Psoas muscle (tissue), 8 donors: ENCODE results near the gene PPCDC. TPM values are rescaled to one million over a fixed set of nuclear protein-coding genes. Genes with fewer than 3 reads are reported as not detected.

ENCODE experiments used
- ATAC-seq, 4 donors: fragments of 200-7000 bp; cut with Tn5 transposase; one replicate each; pipeline ENCODE4 v1.9.1; 2020; ENCODE audit warnings: moderate library complexity in 3 of 4, mild to moderate bottlenecking in 2 of 4
- DNase-seq, 2 donors: peaks; one replicate each; pipeline ENCODE4 v3.0.0-alpha.2; 2020
- H3K27ac ChIP-seq: fragments of 200-600 bp; one replicate; pipeline ENCODE4 v1.8.0; 2022
- H3K27me3 ChIP-seq, 3 donors: fragments of 200-600 bp in 1 of 3; one replicate each; pipeline versions ENCODE4 v1.6.1 to v1.8.0; 2013 to 2022; ENCODE audit warnings: low read length in 2 of 3, mild to moderate bottlenecking in 2 of 3, moderate library complexity in 1 of 3; ENCODE audit not compliant: insufficient read depth in 3 of 3
- H3K36me3 ChIP-seq, 2 donors: fragments of 200-600 bp in 1 of 2; one replicate each; pipeline versions ENCODE4 v1.6.1 to v1.8.0; 2013 to 2022; ENCODE audit warnings: low read depth in 1 of 2, mild to moderate bottlenecking in 1 of 2, moderate library complexity in 1 of 2; ENCODE audit not compliant: insufficient read depth in 1 of 2
- H3K4me1 ChIP-seq: fragments of 200-600 bp; one replicate; pipeline ENCODE4 v1.8.0; 2022
- H3K4me3 ChIP-seq: fragments of 200-600 bp; one replicate; pipeline ENCODE4 v1.8.0; 2022; ENCODE audit warnings: mild to moderate bottlenecking
- H3K9me3 ChIP-seq: fragments of 200-600 bp; one replicate; pipeline ENCODE4 v1.8.0; 2022
- CTCF ChIP-seq: fragments of 200-600 bp; IDR thresholded peaks from one replicate; pipeline ENCODE4 v1.8.0; 2022; ENCODE audit warnings: antibody characterized with exemption
- WGBS, 3 donors: extraction: QIAGEN DNeasy Blood & Tissue Kit; methylation state at CpG; one replicate each; pipeline versions ENCODE4 v1.1.6 to v1.1.7; 2013; 5-methylcytosine and 5-hydroxymethylcytosine counted together
- intact Hi-C, 2 donors: fragments of 100-400 bp; cut with DNase I; formaldehyde crosslinking; loops; one replicate each; pipeline versions ENCODE4 v1.11.0 to v1.14.2; 2022
- polyA plus RNA-seq, 3 donors: library from polyadenylated mRNA; stranded (reverse); fragments of 200-250 nt; gene quantifications; one replicate each; pipeline ENCODE4 v1.2.3, GENCODE V29; 2013
- total RNA-seq, 4 donors: library from RNA; stranded (reverse); fragmentation: NEBNext Ultra II Directional in 2 of 4; extraction: Animal tissue kit (Norgen Biotek cat#: 25700) in 2 of 4; gene quantifications; one replicate each; pipeline versions ENCODE4 v1.2.1 to v1.2.4, GENCODE V29; 2021 to 2023
- donor health status: healthy with polysubstance abuse.
- donor health status: DM: no; HTN: no; CAD: no; lungs with moderate emphysema.
- donor health status: Bipolar disorder and iron deficiency.
- donor health status: healthy.
- donor health status: DM: yes; HTN: yes; CAD: no.
- donor health status: DM: no; HTN: no; CAD: no.
- donor health status: DM: no; HTN: no; CAD: no.
- donor health status: DM: yes; HTN: yes; CAD: no.

The PPCDC gene
- total and polyA plus RNA-seq, 7 donors = 2.4 to 26.1 (median 11.7) TPM

- no peak for TF ChIP-seq CTCF
- intact Hi-C loops = loop anchor here (1.0 to 10.0 kb wide), 3 partner anchors 175 to 276 kb away; no protein-coding TSS in a partner anchor
- ATAC-seq = peak in 3 of 4 donors; percentile 3 to 15 (median 5)
- Histone ChIP-seq H3K27me3 (no peaks in the 10 kb centered on the region), H3K4me3 (peak overlapping the region; percentile 48), H3K36me3 (peaks cover 0 to 12% of the 10 kb centered on the region in 2 donors), H3K4me1 (peaks cover 25% of the 10 kb centered on the region), H3K27ac (no peak overlapping the region), H3K9me3 (no peaks in the 10 kb centered on the region)
- WGBS, 3 donors = 76 to 81% (median 79%) methylated on average over 4 of the region's 4 CpGs
- DNase-seq = no peak
Measured at GRCh38 chr15:75028991-75029377, 5.6 kb downstream of the PPCDC start.

GRCh38 chr15:75029378-75030022 lies 6.1 kb downstream of the PPCDC start:
- ATAC-seq (peak; percentile 88 to 96 (median 92)), DNase-seq (peak; percentile 92 to 95)
- 11 to 15% (median 14%) methylated on average over 11 to 12 of the region's 12 CpGs for WGBS, 3 donors
- H3K4me3 ChIP-seq = peak overlapping the region; percentile 48
- peak overlapping the region; percentile 25 for H3K27ac ChIP-seq
- intact Hi-C loops = loop anchor here (1.0 to 10.0 kb wide), 3 partner anchors 175 to 275 kb away; no protein-coding TSS in a partner anchor
- peaks cover 20% of the 10 kb centered on the region for H3K4me1 ChIP-seq
- H3K27me3 ChIP-seq = no peaks in the 10 kb centered on the region
- TF ChIP-seq CTCF = peak; percentile 93
- peaks cover 0 to 12% of the 10 kb centered on the region in 2 donors for H3K36me3 ChIP-seq
- H3K9me3 ChIP-seq = no peaks in the 10 kb centered on the region

- Histone ChIP-seq H3K9me3 (no peaks in the 10 kb centered on the region), H3K4me3 (peak overlapping the region; percentile 48), H3K4me1 (peaks cover 15% of the 10 kb centered on the region), H3K36me3 (peaks cover 0 to 12% of the 10 kb centered on the region in 2 donors), H3K27me3 (no peaks in the 10 kb centered on the region), H3K27ac (peak overlapping the region; percentile 25)
- peak; percentile 5 to 46 (median 30) for ATAC-seq
- intact Hi-C loops = no loop called here
- no peak for TF ChIP-seq CTCF
- 6 to 11% (median 10%) methylated on average over 2 of the region's 2 CpGs for WGBS, 3 donors
- peak in 1 of 2 donors; percentile 35 for DNase-seq
Measured at GRCh38 chr15:75030023-75030413, 6.6 kb downstream of the PPCDC start.

- no peak for TF ChIP-seq CTCF
- DNase-seq = no peak
- Histone ChIP-seq H3K9me3 (no peaks in the 10 kb centered on the region), H3K36me3 (peaks cover 0 to 12% of the 10 kb centered on the region in 2 donors), H3K4me1 (peaks cover 13% of the 10 kb centered on the region), H3K4me3 (no peak overlapping the region), H3K27ac (no peak overlapping the region), H3K27me3 (no peaks in the 10 kb centered on the region)
- intact Hi-C loops = no loop called here
- ATAC-seq = no peak
- 84 to 93% (median 88%) methylated on average over 4 of the region's 4 CpGs for WGBS, 3 donors
Measured at GRCh38 chr15:75030424-75030823, 7.0 kb downstream of the PPCDC start.
